ENCODE data around the gene ZFAND4. TPM values are rescaled to one million over a fixed set of nuclear protein-coding genes. Genes with fewer than 3 reads are reported as not detected.
"Not testable (repeated sequence)": the region's sequence is repeated elsewhere in the genome, so short reads cannot be mapped to it uniquely, and the experiment has no call there.

ZFAND4 gene
- total RNA-seq, 2 experiments from 2014 or later, result 23.2 to 23.3 TPM

DNA sequence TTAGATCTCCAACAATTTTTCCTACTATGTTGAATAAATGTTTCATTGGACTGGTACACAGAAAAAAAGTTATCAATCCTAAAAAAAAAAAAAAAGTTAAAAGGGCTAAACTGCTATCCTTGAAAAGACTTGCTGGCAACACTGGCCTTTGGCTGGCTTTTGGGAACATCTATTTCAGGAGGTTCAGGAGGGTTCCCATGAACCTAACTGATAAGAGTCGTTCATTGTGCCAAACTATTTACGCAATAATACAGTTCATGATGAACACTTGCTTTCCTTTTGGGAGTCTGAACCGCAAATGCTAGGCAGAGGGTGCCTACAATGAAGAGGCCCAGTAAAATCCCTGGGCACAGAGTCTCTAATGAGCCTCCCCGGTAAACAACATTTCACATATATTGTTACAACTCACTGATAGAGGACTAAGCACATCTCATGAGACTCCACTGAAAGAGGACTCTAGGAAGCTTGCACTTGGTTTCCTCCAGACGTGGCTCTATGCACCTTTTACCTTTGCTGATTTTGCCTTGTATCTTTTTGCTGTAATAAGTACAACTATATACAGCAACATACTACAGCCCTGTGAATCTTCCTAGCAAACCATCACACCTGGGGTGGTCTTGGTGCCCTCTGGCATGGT lies 45.0 kb downstream of the ZFAND4 start:
- DNase-seq (no peak), ATAC-seq (no peak)
- H3K36me3 Mint-ChIP-seq (ENCODE audit: low read depth), result peaks cover 13% of the 10 kb centered on the region
- ChIA-PET POLR2A (no interaction called here), CTCF (no interaction called here)
- no peaks in the 10 kb centered on the region for H3K4me1 Mint-ChIP-seq (ENCODE audit: low read depth)
- no peak overlapping the region for H3K27ac Mint-ChIP-seq
- no peaks in the 10 kb centered on the region for H3K27me3 Mint-ChIP-seq (ENCODE audit: low read depth)
- H3K4me3 Mint-ChIP-seq, result no peak overlapping the region
- no peaks in the 10 kb centered on the region for H3K9me3 Mint-ChIP-seq (ENCODE audit: insufficient read depth)

DNA sequence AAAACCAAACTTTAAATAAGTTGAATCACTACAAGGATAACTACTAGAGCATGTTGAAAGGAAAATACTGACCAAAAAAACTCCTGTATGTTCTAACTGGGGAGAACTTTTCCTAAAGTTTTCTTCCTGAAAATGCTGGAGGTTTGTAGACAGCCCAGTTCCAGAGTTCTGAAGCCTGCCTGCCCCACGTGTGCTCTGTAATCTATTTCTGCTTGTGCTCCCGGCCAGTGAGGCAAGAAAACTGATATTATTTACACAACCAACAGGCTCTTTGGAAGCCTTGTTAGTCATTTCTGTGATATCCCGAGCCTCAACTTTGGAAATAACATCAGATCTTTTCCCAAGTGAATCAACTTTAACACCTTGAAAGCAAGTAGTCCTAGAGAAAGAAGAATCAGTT lies 46.7 kb downstream of the ZFAND4 start:
- no peaks in the 10 kb centered on the region for H3K4me1 Mint-ChIP-seq (ENCODE audit: low read depth)
- no peaks in the 10 kb centered on the region for H3K27me3 Mint-ChIP-seq (ENCODE audit: low read depth)
- ChIA-PET CTCF (no interaction called here), POLR2A (no interaction called here)
- ATAC-seq, result no peak
- DNase-seq, result no peak
- H3K4me3 Mint-ChIP-seq, result no peak overlapping the region
- no peaks in the 10 kb centered on the region for H3K9me3 Mint-ChIP-seq (ENCODE audit: insufficient read depth)
- H3K27ac Mint-ChIP-seq, result no peak overlapping the region
- H3K36me3 Mint-ChIP-seq (ENCODE audit: low read depth), result peaks cover 17% of the 10 kb centered on the region

DNA sequence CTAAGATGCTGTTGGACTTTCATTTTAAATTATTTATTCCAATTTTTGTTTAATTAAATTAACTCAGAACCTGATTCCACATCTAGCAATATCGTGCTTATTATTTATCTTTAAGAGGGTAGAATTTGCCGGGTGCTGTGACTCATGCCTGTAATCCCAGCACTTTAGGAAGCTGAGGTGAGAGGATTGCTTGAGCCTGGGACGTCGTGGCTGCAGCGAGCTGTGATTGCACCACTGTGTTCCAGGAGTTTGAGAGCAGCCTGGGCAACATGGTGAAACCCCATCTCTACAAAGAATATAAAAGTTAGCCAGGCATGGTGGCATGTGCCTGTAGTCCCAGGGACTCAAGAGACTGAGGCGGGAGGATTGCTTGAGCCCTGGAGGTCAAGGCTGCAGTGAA lies 47.8 kb downstream of the ZFAND4 start:
- H3K36me3 Mint-ChIP-seq (ENCODE audit: low read depth), result peaks cover 14% of the 10 kb centered on the region
- H3K9me3 Mint-ChIP-seq (ENCODE audit: insufficient read depth), result no peaks in the 10 kb centered on the region
- H3K4me1 Mint-ChIP-seq (ENCODE audit: low read depth), result no peaks in the 10 kb centered on the region

DNA sequence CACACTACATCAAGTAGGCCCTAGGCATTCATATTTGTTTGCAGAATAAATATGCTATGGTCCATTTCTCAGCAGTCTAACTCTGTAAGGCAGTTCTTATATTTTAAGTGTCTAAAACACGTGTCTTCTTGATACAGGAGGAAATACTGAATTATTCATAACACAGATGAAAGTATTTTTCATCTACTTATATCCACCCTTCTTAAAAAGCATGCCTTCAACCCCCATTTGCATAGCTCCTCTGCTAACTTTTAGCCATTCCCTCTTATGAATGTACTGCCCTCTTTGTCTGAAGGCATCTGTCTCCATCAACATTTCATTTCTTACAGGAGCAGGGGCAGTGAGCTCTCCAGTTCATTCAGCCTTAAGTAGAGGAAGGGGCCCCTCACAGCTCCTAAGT lies 57.7 kb downstream of the ZFAND4 start:
- ChIA-PET POLR2A (no interaction called here), CTCF (no interaction called here)
- Mint-ChIP-seq H3K4me1 (ENCODE audit: low read depth) (no peaks in the 10 kb centered on the region), H3K9me3 (ENCODE audit: insufficient read depth) (no peaks in the 10 kb centered on the region), H3K27me3 (ENCODE audit: low read depth) (no peaks in the 10 kb centered on the region), H3K36me3 (ENCODE audit: low read depth) (peaks cover 13% of the 10 kb centered on the region), H3K27ac (no peak overlapping the region), H3K4me3 (no peak overlapping the region)
- ATAC-seq (no peak), DNase-seq (no peak)

More for the DNA sequence above, 47.8 kb downstream of the ZFAND4 start:
- no peak for DNase-seq
- ATAC-seq, result no peak
- ChIA-PET CTCF (no interaction called here), POLR2A (no interaction called here)
- no peaks in the 10 kb centered on the region for H3K27me3 Mint-ChIP-seq (ENCODE audit: low read depth)
- no peak overlapping the region for H3K4me3 Mint-ChIP-seq
- no peak overlapping the region for H3K27ac Mint-ChIP-seq

DNA sequence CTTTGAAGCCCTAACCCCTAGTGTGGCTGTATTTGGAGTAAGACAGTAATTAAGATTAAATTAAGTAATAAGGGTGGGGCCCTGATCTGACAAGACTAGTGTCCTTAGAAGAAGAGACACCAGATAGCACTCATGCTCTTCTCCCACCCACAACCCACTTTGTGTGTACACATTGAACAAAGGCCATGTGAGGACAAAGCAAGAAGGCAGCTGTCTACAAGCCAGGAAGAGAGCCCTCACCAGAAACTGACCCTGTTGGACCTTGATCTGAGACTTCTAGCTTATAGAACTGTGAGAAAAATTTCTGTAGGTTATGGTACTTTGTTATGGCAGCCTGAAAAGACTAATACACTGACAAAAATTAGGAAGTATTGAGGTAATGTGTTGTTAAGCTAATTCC lies 59.8 kb downstream of the ZFAND4 start:
- ChIA-PET POLR2A (no interaction called here), CTCF (no interaction called here)
- Mint-ChIP-seq H3K4me3 (no peak overlapping the region), H3K36me3 (ENCODE audit: low read depth) (peaks cover 13% of the 10 kb centered on the region), H3K4me1 (ENCODE audit: low read depth) (no peaks in the 10 kb centered on the region), H3K27ac (no peak overlapping the region), H3K9me3 (ENCODE audit: insufficient read depth) (no peaks in the 10 kb centered on the region), H3K27me3 (ENCODE audit: low read depth) (no peaks in the 10 kb centered on the region)
- ATAC-seq (no peak), DNase-seq (no peak)

DNA sequence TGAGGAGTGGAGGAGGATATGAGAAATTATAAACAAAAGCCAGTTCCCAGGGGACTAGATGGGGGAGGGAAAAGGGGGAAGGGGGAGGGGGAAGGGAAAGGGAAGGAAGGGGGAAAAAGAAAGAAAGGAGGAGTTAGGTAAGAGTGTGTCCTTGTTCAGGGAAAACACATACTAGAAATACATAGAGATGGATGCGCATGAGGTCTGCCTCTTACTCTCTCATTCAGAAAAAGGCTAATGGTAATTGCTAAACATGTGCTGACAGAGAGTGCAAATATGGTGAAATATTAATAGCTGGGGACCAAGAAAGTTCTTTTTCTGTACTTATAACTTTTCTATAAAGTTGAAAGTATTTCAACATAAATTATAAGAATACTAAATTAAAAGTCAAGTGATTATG lies 64.5 kb downstream of the ZFAND4 start:
- ATAC-seq (no peak), DNase-seq (no peak)
- H3K27me3 Mint-ChIP-seq (ENCODE audit: low read depth), result no peaks in the 10 kb centered on the region
- H3K36me3 Mint-ChIP-seq (ENCODE audit: low read depth), result peaks cover 14% of the 10 kb centered on the region
- H3K9me3 Mint-ChIP-seq (ENCODE audit: insufficient read depth), result no peaks in the 10 kb centered on the region
- H3K4me3 Mint-ChIP-seq, result no peak overlapping the region
- H3K27ac Mint-ChIP-seq, result no peak overlapping the region
- CTCF ChIA-PET, result no interaction called here
- no peaks in the 10 kb centered on the region for H3K4me1 Mint-ChIP-seq (ENCODE audit: low read depth)
- POLR2A ChIA-PET, result no interaction called here

DNA sequence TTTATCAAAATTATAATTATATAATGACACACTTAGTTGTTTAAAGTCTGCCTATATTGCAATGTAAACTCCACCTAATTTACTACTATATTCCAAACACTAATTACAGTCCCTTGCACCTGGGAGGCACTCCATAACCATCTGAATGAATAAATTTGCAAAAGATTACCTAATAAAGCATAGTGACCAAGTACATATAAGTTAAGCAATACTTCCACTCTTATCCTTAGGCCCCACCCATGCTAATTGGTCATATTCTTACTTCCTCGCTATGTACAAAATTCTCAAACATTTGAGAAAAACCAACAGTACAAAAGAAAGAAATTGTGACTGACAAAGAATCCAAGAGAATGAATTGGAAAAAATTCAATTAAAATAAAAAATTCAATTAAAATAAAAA lies 65.3 kb downstream of the ZFAND4 start:
- no peaks in the 10 kb centered on the region for H3K27me3 Mint-ChIP-seq (ENCODE audit: low read depth)
- H3K9me3 Mint-ChIP-seq (ENCODE audit: insufficient read depth), result no peaks in the 10 kb centered on the region
- ChIA-PET CTCF (no interaction called here), POLR2A (no interaction called here)
- DNase-seq, result no peak
- no peak for ATAC-seq
- H3K27ac Mint-ChIP-seq, result no peak overlapping the region
- no peaks in the 10 kb centered on the region for H3K4me1 Mint-ChIP-seq (ENCODE audit: low read depth)
- no peak overlapping the region for H3K4me3 Mint-ChIP-seq
- peaks cover 6% of the 10 kb centered on the region for H3K36me3 Mint-ChIP-seq (ENCODE audit: low read depth)

DNA sequence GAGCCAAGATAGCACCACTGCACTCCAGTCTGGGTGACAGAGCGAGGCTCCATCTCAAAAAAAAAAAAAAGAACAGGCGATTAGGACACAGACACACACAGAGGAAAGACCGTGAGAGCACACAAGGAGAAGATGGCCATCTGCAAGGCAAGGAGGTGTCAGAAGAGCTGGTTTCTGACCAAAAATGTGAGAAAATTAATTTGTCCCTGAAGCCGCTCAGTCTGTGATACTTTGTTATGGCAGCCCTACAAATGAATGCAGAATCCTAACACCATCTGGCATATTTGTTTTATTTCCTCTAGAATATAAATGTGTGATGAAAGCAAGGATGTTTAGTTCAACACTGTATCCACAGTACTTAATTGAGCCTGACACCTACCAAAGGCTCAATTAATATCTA lies 69.7 kb downstream of the ZFAND4 start:
- Mint-ChIP-seq H3K9me3 (ENCODE audit: insufficient read depth) (no peaks in the 10 kb centered on the region), H3K27ac (no peak overlapping the region), H3K36me3 (ENCODE audit: low read depth) (peaks cover 9% of the 10 kb centered on the region), H3K4me1 (ENCODE audit: low read depth) (peaks cover 2% of the 10 kb centered on the region), H3K27me3 (ENCODE audit: low read depth) (peaks cover 16% of the 10 kb centered on the region), H3K4me3 (no peak overlapping the region)
- no peak for DNase-seq
- ChIA-PET POLR2A (no interaction called here), CTCF (interaction anchor here (1.8 kb wide), 1 partner anchor 138 kb away, joined by 6 read pairs; no protein-coding TSS in a partner anchor)
- ATAC-seq, result no peak

DNA sequence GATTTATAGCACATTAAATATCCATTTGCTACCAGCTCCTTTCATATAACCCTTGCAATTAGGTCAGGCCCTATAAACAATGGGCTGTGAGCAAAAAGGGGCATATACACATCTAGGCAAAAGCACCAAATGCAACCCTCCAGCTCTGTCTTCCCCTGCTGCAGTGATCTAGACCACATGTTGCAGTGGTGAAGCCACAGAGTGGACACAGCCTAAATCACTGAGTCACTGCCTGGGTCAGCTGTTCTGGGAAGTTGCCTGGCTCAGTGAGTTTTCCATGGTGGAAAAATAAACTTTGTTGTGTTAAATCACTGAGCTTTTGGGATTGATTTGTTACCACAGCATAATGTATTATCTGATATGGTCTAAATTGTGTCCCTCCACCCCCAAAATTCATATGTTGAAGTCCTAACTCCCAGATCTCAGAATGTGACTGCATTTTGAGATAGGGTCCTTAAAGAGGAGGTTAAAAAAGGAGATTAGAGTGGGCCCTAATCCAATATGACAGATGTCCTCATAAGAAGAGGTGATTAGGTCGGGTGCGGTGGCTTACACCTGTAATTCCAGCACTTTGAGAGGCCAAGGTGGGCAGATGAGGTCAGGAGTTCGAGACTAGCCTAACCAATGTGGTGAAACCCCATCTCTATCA lies 70.4 kb downstream of the ZFAND4 start:
- peaks cover 16% of the 10 kb centered on the region for H3K27me3 Mint-ChIP-seq (ENCODE audit: low read depth)
- ATAC-seq (no peak), DNase-seq (no peak)
- CTCF ChIA-PET, result interaction anchor here (1.3 to 1.8 kb wide), 2 partner anchors 70 to 138 kb away, joined by 5 to 6 read pairs; partner anchors contain the start of gene ZFAND4
- peaks cover 2% of the 10 kb centered on the region for H3K4me1 Mint-ChIP-seq (ENCODE audit: low read depth)
- POLR2A ChIA-PET, result no interaction called here
- peaks cover 9% of the 10 kb centered on the region for H3K36me3 Mint-ChIP-seq (ENCODE audit: low read depth)
- no peak overlapping the region for H3K4me3 Mint-ChIP-seq
- H3K27ac Mint-ChIP-seq, result no peak overlapping the region
- H3K9me3 Mint-ChIP-seq (ENCODE audit: insufficient read depth), result no peaks in the 10 kb centered on the region

DNA sequence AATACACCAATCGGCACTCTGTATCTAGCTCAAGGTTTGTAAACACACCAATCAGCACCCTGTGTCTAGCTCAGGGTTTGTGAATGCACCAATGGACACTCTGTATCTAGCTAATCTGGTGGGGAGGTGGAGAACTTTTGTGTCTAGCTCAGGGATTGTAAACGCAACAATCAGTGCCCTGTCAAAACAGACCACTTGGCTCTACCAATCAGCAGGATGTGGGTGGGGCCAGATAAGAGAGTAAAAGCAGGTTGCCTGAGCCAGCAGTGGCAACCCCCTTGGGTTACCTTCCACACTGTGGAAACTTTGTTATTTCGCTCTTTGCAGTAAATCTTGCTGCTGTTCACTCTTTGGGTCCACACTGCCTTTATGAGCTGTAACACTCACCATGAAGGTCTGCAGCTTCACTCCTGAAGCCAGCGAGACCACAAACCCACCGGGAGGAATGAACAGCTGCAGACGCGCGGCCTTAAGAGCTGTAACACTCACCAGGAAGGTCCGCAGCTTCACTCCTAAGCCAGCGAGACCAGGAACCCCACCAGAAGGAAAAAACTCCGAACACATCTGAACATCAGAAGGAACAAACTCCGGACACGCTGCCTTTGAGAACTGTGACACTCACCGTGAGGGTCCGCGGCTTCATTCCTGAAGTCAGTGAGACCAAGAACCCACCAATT lies 71.2 kb downstream of the ZFAND4 start:
- H3K36me3 Mint-ChIP-seq (ENCODE audit: low read depth); H3K27ac Mint-ChIP-seq; DNase-seq; H3K4me3 Mint-ChIP-seq; POLR2A ChIA-PET; ATAC-seq; H3K4me1 Mint-ChIP-seq (ENCODE audit: low read depth); H3K9me3 Mint-ChIP-seq (ENCODE audit: insufficient read depth): not testable (repeated sequence)
- CTCF ChIA-PET, result interaction anchor here (1.3 to 1.8 kb wide), 2 partner anchors 71 to 137 kb away, joined by 5 to 6 read pairs; partner anchors contain the start of gene ZFAND4
- peaks cover 16% of the 10 kb centered on the region for H3K27me3 Mint-ChIP-seq (ENCODE audit: low read depth)

DNA sequence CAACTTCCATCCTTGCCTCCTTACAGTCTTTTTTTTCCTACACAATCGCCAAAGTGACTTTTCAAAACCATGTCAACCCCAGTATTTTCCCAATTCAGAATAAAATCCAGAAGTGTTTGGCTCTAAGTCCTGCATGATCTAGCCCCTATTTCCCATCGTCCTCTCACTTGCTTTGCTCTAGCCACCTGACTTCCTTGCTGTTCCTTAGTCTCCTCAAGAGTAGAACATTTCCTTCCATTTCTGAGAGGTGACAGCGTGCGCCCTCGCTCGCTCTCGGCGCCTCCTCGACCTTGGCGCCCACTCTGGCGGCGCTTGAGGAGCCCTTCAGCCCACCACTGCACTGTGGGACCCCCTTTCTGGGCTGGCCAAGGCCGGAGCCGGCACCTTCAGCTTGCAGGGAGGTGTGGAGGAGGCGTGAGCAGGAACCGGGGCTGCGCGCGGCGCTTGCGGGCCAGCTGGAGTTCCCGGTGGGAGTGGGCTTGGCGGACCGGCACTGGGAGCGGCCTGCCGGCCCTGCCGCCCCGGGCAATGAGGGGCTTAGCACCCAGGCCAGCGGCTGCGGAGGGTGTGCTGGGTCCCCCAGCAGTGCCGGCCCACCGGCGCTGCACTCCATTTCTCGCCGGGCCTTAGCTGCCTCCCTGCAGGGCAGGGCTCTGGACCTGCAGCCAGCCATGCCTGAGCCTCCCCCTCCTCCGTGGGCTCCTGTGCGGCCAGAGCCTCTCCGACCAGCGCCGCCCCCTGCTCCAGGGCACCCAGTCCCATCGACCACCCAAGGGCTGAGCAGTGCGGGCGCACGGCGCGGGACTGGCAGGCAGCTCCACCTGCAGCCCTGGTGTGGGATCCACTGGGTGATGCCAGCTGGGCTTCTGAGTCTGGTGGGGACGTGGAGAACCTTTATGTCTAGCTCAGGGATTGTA lies 72.0 kb downstream of the ZFAND4 start:
- DNase-seq; H3K27ac Mint-ChIP-seq; H3K9me3 Mint-ChIP-seq (ENCODE audit: insufficient read depth); H3K4me3 Mint-ChIP-seq; ATAC-seq; H3K36me3 Mint-ChIP-seq (ENCODE audit: low read depth); POLR2A ChIA-PET; H3K4me1 Mint-ChIP-seq (ENCODE audit: low read depth): not testable (repeated sequence)
- CTCF ChIA-PET, result interaction anchor here (1.3 kb wide), 1 partner anchor 72 kb away, joined by 5 read pairs; the partner anchor contains the start of gene ZFAND4
- H3K27me3 Mint-ChIP-seq (ENCODE audit: low read depth), result peaks cover 16% of the 10 kb centered on the region

DNA sequence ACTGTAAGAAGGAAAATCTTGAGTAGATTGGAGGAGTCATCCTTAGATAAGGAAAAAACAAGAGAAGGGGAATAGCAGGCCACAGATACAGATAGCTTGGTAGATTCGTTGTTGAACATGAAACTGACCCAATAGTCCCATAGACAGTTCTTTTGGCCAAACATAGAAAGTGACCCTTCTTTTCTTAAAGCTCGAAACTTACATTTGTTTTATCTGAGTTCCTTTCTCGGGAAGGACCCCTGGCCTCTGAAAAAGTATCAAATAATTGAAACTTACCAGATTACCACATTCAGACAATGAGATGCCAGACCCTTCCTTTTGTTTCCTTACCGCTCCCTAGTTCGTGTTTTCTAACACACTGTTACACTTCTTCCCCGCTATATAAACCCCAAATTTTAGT lies 72.9 kb downstream of the ZFAND4 start:
- H3K36me3 Mint-ChIP-seq (ENCODE audit: low read depth), result peaks cover 7% of the 10 kb centered on the region
- no peak for DNase-seq
- no peaks in the 10 kb centered on the region for H3K9me3 Mint-ChIP-seq (ENCODE audit: insufficient read depth)
- CTCF ChIA-PET, result no interaction called here
- no peak overlapping the region for H3K27ac Mint-ChIP-seq
- H3K4me3 Mint-ChIP-seq, result no peak overlapping the region
- H3K27me3 Mint-ChIP-seq (ENCODE audit: low read depth), result peaks cover 16% of the 10 kb centered on the region
- POLR2A ChIA-PET, result no interaction called here
- H3K4me1 Mint-ChIP-seq (ENCODE audit: low read depth), result peaks cover 8% of the 10 kb centered on the region
- no peak for ATAC-seq

Data from activated CD8-positive, alpha-beta T cell treated with anti-CD3 and anti-CD28 coated beads, Interleukin-2, amount 10 ng/mL, durations not matched to agents 7 days and 5 days (primary cell).